HTR-8/SVneo (cell line): Measurements from ENCODE around the gene CPT1B.
"Not testable (repeated sequence)": the region's sequence is repeated elsewhere in the genome, so short reads cannot be mapped to it uniquely, and the experiment has no call there.

ENCODE experiments used
- DNase-seq: peaks from one replicate; pipeline ENCODE4 v3.0.0; 2011; ENCODE audit warnings: low spot score, mixed read lengths; ENCODE audit not compliant: insufficient read length
- FAIRE-seq: peaks from 2 replicates; lab custom pipeline; 2011; peaks lifted over from hg19 to GRCh38; lab: Jason Lieb, UNC

CPT1B gene

GRCh38 chr22:50610041-50610451 lies 31.8 kb upstream of the CPT1B start:
- DNase-seq: no peak

GRCh38 chr22:50609599-50609998 lies 31.4 kb upstream of the CPT1B start:
- FAIRE-seq: no peak

More at GRCh38 chr22:50610041-50610451, 31.8 kb upstream of the CPT1B start:
- FAIRE-seq: no peak

DNA sequence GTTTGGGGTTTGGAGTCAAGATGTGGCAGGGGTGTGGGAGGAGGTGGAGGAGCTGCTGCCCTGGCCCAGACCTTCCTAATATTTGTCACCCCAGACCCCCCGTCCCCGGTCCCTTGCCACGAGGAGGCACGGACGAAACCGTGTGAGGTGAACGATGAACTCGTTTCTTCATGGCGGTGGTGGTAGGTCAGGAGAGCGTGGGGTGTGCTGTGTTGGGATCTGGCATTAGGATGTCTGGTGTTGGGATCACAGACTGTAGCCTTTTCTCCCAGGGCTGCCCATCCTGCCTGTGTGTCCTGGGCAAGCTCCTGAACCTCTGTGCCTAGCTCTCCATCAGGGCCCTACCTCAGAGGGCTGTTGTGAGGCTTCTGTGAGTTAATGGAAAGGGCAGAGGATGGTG lies 30.8 kb upstream of the CPT1B start:
- DNase-seq: no peak
- FAIRE-seq: no peak

More at GRCh38 chr22:50609599-50609998, 31.4 kb upstream of the CPT1B start:
- DNase-seq: no peak

DNA sequence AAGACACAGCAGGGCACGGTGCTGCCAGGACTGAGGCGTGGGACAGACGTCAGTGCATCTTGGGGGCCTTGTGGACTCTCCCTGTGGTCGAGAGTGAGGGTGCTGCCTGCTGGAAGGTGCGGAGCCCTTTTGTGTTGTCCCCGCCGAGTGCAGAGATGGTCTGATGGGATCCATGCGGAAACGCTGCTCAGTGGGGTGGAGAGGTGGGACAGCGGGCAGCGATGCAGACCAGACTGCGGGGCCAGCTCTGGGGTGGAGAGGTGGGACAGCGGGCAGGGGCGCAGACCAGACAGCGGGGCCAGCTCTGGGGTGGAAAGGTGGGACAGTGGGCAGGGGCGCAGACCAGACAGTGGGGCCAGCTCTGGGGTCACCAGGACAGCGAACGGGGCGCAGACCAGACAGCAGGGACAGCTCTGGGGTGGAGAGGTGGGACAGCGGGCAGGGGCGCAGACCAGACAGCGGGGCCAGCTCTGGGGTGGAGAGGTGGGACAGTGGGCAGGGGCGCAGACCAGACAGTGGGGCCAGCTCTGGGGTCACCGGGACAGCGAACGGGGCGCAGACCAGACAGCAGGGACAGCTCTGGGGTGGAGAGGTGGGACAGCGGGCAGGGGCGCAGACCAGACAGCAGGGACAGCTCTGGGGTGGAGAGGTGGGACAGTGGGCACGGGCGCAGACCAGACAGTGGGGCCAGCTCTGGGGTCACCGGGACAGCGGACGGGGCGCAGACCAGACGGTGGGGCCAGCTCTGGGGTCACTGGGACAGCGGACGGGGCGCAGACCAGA lies 30.0 kb upstream of the CPT1B start:
- DNase-seq, FAIRE-seq: not testable (repeated sequence)

- FAIRE-seq: no peak
- DNase-seq: no peak
Measured at GRCh38 chr22:50607659-50608020, 29.4 kb upstream of the CPT1B start.

DNA sequence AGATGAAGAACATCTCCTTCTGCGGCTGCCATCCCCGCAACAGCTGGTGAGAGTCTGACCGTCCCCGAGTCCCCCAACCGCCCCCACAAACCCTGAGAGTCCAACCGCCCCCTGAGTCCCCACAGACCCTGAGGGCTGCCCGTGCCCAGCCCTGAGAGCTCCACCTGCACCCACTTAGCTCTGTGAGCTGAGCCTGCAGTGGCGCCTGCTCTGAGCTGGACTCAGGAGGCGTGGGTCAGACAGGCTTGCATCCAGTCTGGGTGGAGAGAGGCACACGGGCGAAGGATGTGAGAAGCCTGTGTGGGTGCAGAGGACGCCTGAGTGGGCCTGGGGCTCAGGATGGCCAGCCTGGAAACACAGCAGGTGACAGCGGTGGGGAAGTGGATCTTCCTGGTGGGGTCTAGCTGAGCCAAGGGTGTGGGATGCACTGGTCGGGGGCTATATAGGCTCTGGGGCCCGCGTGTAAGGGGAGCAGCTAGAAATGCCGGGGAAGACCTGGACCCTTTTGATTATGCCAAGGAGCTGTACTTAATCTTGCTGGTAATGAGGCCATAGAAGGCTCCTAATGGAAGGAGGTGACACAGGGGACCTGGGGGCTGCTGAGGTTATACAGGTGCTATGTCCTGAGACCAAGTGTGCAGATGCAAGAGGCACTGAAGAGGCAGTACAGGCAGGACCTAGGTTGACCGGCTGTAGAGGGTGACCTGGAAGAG lies 28.9 kb upstream of the CPT1B start:
- DNase-seq (no peak), FAIRE-seq (no peak)

DNA sequence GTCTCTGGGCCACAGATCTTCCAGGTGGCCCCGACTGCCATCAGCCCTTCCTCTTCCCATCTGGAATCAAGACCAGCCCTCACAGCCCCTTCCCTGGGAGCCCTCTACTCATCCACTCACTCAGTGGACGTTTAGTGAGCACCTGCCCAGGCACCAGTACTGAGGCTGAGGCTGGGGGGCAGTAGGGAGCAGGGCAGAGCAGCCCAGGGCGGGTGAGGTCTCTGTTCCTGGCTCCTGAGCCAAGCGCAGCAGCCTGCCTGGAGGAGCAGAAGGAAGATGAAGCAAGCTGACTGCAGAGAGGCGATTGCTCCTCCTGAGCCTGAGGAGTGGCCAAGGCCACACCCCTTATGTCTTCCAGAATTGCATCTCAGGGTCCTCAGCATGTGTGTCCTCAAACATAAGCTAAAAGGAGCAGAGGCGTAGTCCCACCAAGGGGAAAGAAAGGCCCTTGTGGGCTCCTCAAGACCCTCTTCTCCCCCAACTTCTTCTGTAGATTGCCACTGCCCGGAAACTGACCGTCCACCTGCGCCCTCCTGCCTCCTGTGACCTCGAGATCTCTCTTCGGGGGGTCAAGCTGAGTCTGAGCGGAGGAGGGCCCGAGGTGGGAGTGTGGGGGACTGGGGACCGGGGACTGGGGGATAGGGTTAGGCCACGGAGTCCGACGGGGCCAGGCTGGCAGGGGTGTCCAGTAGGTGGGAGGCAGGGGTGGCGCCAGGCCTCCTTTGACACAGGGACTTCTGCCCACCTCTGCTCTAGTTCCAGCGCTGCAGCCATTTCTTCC lies 28.1 kb upstream of the CPT1B start:
- no peak for DNase-seq
- FAIRE-seq: no peak

DNA sequence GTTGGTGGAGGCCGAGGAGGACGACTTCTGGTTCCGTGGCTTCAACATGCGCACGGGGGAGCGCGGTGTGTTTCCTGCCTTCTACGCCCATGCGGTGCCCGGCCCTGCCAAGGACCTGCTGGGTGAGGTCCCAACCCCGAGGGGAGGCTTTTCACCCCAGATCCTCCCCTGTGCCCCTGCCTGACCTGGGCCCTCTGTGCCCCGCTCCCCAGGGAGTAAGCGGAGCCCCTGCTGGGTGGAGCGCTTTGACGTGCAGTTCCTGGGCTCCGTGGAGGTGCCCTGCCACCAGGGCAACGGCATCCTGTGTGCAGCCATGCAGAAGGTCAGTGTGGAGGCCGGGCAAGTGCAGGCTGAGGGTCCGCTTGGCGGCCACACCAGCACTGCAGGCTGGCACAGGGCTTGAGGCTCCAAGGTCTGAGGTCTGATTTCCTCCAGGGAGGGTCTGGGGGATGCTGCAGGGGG lies 27.4 kb upstream of the CPT1B start:
- DNase-seq (no peak), FAIRE-seq (no peak)

GRCh38 chr22:50605002-50605612 lies 26.9 kb upstream of the CPT1B start:
- no peak for FAIRE-seq
- DNase-seq: no peak

GRCh38 chr22:50604256-50605001 lies 26.2 kb upstream of the CPT1B start:
- no peak for DNase-seq
- FAIRE-seq: no peak

DNA sequence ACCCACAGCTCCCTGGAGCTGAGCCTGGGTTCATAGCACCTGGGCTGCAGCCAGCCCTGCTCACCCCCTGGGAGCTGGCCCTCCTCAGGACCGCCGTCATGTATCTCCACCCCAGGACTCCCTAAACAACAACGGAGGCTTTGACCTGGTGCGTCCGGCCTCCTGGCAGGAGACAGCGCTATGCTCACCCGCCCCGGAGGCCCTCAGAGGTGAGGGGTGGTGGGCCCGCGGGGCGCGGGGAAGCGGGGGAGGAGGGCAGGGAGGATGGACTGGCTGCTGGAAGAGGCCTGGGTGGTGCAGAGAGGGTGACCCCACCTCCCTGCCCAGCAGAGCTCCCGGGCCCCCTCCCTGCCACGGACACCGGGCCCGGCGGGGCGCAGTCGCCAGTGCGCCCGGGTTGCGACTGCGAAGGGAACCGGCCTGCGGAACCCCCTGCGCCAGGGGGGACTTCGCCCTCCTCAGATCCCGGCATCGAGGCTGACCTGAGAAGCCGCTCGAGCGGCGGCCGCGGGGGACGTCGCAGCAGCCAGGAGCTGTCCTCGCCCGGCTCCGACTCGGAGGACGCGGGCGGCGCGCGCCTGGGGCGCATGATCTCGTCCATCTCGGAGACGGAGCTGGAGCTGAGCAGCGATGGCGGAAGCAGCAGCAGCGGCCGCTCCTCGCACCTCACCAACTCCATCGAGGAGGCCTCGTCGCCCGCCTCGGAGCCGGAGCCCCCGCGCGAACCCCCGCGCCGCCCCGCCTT lies 25.5 kb upstream of the CPT1B start:
- no peak for FAIRE-seq

GRCh38 chr22:50602338-50602700 lies 24.1 kb upstream of the CPT1B start:
- FAIRE-seq: no peak

More for the DNA sequence above, 25.5 kb upstream of the CPT1B start:
- DNase-seq: no peak

DNA sequence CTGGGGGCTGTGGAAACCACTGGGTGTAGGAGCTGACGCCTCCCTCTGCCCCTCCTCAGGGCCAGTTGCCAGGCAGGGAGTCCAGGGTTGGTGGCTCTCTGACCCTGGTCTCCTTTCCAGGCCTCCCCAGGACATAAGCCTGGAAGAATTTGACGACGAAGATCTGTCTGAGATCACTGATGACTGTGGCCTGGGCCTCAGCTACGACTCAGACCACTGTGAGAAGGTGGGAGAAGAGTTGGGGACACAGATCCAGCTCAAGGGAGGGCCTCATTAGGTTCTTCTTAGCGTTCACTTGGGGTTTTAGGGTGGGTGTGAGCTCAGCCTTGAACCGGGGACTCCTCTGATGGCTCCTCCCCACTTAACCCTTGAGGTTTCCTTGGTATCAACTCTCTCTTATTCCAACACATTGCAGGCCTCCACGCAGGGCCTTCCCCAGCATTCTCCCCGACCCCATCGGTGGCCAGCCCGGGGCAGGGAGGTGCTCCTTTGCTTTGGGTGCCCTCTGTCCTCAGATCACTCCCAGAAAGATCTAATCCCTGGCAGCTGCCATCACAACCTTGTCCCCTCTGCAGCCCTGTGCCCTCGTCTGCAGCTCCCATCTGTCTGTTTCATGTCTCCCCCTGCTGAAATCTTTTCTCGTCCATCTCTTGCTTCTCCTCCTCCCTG lies 23.6 kb upstream of the CPT1B start:
- DNase-seq: no peak
- FAIRE-seq: no peak

More at GRCh38 chr22:50602338-50602700, 24.1 kb upstream of the CPT1B start:
- no peak for DNase-seq

DNA sequence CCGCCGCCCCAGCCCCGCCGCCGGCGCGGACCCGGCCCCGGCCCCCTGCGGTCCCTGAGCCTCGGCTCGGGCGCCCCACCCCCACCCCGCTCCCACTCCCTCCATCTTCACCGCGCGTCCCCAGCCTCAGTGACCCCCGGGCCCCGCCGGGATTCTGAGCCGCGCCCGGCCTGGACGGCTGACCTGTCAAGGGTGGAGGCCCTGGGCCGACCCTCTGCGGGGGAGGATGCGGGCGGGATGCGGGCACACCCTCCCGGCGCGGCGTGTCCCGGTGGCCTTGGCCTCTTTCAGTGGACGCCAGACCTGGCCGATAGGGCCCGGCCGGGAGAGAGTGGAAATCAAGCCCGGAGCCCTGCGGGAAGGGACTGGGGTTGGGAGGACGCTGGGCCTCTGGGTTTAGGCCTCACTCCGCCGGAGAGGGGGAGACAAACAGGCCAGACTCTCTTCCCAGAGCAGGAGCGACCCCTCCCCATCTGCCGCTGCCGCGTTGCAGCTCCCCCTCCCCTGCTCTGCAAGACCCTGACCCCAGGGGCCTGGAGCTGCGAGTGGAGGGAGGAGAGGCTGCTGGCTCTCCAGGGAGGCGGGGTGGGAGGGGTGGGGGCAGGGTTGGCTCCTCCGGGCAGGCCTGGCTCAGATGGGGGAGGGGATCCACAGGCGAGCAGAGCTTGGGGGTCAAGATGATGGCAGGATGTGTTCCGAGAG lies 22.9 kb upstream of the CPT1B start:
- FAIRE-seq (no peak), DNase-seq (no peak)

DNA sequence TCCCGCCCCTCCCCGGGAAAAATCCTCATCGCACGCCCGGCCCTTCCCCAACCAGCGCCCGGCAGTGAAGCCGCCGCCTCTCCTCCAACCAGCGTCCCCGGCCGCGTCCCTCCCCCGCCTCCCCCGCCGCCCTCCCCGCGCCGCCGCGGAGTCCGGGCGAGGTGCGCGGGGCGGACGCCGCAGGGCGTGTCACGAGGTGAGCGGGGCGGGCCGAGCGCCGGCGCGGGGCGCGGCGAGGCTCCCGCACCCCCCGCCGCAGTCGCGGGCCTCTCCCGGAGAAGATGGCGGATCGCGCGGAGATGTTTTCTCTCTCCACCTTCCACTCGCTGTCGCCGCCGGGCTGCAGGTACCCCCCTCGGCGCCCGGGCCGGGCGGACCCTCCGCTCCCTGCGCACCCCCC lies 22.3 kb upstream of the CPT1B start, which contains the start of gene MAPK8IP2:
TSS of gene MAPK8IP2 (plus strand) at position 256 of the 400 bp plus-strand sequence. CDS start at position 282, 26 bp downstream.
- DNase-seq: no peak
- no peak for FAIRE-seq

- peak; percentile 67 for DNase-seq
- no peak for FAIRE-seq
Measured at GRCh38 chr22:50599816-50600455, 21.7 kb upstream of the CPT1B start.

DNA sequence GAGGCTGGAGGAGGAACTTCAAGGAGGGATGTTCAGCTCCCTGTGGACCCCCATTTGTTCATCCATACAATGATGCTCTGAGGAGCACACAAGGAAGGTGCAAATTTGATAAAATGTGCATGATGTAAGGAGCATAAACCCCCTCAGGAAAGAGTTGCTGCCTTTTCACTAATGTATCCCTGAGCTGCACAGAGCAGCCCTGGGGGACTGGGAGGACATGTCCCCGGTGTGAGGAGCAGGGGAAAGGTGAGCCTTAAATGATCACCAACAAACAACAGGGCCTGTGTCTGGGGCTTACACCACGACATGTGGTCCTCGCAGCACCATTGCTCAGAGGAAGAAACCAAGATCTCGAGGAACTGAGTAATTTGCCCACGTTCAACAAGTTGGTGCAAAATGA lies 18.9 kb upstream of the CPT1B start:
- DNase-seq: no peak
- FAIRE-seq: no peak
